Thoracic aorta (tissue), 2 donors: ENCODE results near the gene MYO1D. TPM values are rescaled to one million over a fixed set of nuclear protein-coding genes. Genes with fewer than 3 reads are reported as not detected.

Source experiments
- ATAC-seq: fragments of 150-250 bp; one replicate; pipeline ENCODE4 v1.8.0; 2017; ENCODE audit warnings: low read depth; ENCODE audit not compliant: insufficient number of reproducible peaks, low FRiP score
- DNase-seq: peaks from one replicate; pipeline ENCODE4 v3.0.0-alpha.2; 2020; ENCODE audit warnings: low spot score
- H3K27ac ChIP-seq, 2 donors: fragments of 200-600 bp; sonication (generic); 1 replicate in 1 of 2; 2 replicates in 1 of 2; pipeline ENCODE4 v1.5.1; 2016; ENCODE audit warnings: mild to moderate bottlenecking in 2 of 2, moderate library complexity in 2 of 2
- H3K27me3 ChIP-seq: fragments of 200-600 bp; sonication (generic); replicated peaks from 2 replicates; pipeline ENCODE4 v1.6.0; 2016; ENCODE audit warnings: mild to moderate bottlenecking; ENCODE audit not compliant: insufficient read depth
- H3K36me3 ChIP-seq: fragments of 200-600 bp; sonication (generic); one replicate; pipeline ENCODE4 v1.5.1; 2016
- H3K4me1 ChIP-seq, 2 donors: fragments of 200-600 bp; sonication (generic); 1 replicate in 1 of 2; 2 replicates in 1 of 2; pipeline versions ENCODE4 v1.5.1 to v1.6.0; 2016; ENCODE audit warnings: low read depth in 2 of 2, mild to moderate bottlenecking in 1 of 2; ENCODE audit not compliant: control insufficient read depth in 1 of 2
- H3K4me3 ChIP-seq: fragments of 200-600 bp; sonication (generic); 2 replicates; pipeline ENCODE4 v1.5.1; 2016; ENCODE audit warnings: mild to moderate bottlenecking
- H3K9me3 ChIP-seq: fragments of 200-600 bp; sonication (generic); 2 replicates; pipeline ENCODE4 v1.5.1; 2016
- CTCF ChIP-seq: fragments of 200-600 bp; sonication (generic); IDR thresholded peaks from one replicate; pipeline ENCODE4 v1.5.1; 2019; ENCODE audit warnings: antibody characterized with exemption
- total RNA-seq, 2 donors: library from RNA; depleted of rRNA; stranded (reverse); fragments of >200 nt; gene quantifications; one replicate each; pipeline versions ENCODE4 v1.1.0 to v1.2.3, GENCODE V29; 2016

Gene MYO1D
- total RNA-seq, 2 donors from 2014 or later, result 257 to 370 TPM

- Histone ChIP-seq H3K27ac (no peak overlapping the region), H3K27me3 (no peaks in the 10 kb centered on the region), H3K9me3 (no peaks in the 10 kb centered on the region), H3K4me3 (no peak overlapping the region), H3K36me3 (peaks cover 14% of the 10 kb centered on the region), H3K4me1 (no peaks in the 10 kb centered on the region)
- DNase-seq (no peak), ATAC-seq (no peak)
- no peak for TF ChIP-seq CTCF
Measured at GRCh38 chr17:32769846-32770245, 107.1 kb downstream of the MYO1D start.

- H3K27ac ChIP-seq, result no peak overlapping the region
- DNase-seq (no peak), ATAC-seq (no peak)
- no peak for TF ChIP-seq CTCF
- no peaks in the 10 kb centered on the region for H3K4me1 ChIP-seq
- no peaks in the 10 kb centered on the region for H3K27me3 ChIP-seq
- H3K9me3 ChIP-seq, result no peaks in the 10 kb centered on the region
- no peak overlapping the region for H3K4me3 ChIP-seq
- peaks cover 8% of the 10 kb centered on the region for H3K36me3 ChIP-seq
Measured at GRCh38 chr17:32763855-32764439, 113.0 kb downstream of the MYO1D start.

DNA sequence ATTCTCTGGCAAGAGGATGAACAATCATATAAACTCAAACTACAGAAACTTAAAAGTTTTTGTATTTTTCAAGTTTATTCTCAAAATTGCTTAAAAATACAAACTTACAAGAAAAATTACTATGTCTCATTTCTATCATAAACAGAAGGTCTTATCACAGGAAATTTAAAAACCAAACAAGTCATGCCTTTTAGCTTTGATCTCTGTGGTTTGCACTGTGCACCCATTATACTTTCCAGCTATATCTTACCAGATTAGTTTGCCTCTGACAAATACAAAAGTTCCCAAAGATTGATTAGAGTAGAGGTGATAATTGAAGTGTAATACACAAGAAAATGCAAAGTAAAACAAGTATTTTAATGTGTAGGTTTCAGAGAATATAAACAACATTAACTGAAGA is 117.4 kb downstream of the MYO1D start:
- ATAC-seq, result no peak

GRCh38 chr17:32757963-32758362 is 119.0 kb downstream of the MYO1D start:
- Histone ChIP-seq H3K36me3 (peaks cover 5% of the 10 kb centered on the region), H3K27ac (no peak overlapping the region), H3K4me1 (peaks cover 0 to 6% of the 10 kb centered on the region in 2 donors), H3K9me3 (no peaks in the 10 kb centered on the region), H3K4me3 (no peak overlapping the region), H3K27me3 (no peaks in the 10 kb centered on the region)
- ATAC-seq (no peak), DNase-seq (no peak)
- no peak for TF ChIP-seq CTCF

More for the DNA sequence above, 117.4 kb downstream of the MYO1D start:
- no peaks in the 10 kb centered on the region for H3K9me3 ChIP-seq
- no peaks in the 10 kb centered on the region for H3K27me3 ChIP-seq
- TF ChIP-seq CTCF, result no peak
- H3K27ac ChIP-seq, result no peak overlapping the region
- no peak for DNase-seq
- peaks cover 0 to 6% of the 10 kb centered on the region in 2 donors for H3K4me1 ChIP-seq
- peaks cover 5% of the 10 kb centered on the region for H3K36me3 ChIP-seq
- no peak overlapping the region for H3K4me3 ChIP-seq

DNA sequence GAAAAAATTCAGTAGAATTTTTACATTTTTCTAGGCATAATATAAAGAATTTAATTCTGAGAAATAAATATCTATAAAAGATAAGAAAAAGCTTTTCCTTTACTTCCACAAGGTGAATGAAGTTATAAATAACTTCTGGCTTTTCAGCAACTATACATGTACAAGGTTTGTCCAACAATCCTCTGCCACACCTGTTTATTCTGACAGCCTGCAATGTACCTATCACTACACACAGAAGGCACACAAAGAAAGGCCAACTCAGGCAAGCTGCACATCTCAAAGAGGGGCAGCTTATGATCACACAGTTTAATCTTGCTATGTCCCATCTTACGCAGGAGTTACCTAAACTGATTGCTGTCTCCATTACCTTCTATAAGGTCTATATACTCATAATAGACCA is 120.2 kb downstream of the MYO1D start:
- no peaks in the 10 kb centered on the region for H3K27me3 ChIP-seq
- H3K36me3 ChIP-seq, result peaks cover 5% of the 10 kb centered on the region
- H3K4me3 ChIP-seq, result no peak overlapping the region
- H3K4me1 ChIP-seq, result peaks cover 0 to 6% of the 10 kb centered on the region in 2 donors
- DNase-seq, result no peak
- TF ChIP-seq CTCF, result no peak
- ATAC-seq, result no peak
- no peak overlapping the region for H3K27ac ChIP-seq
- H3K9me3 ChIP-seq, result no peaks in the 10 kb centered on the region
